Right lung (tissue), 10 donors: ENCODE data around the gene ATRNL1. TPM values are rescaled to one million over a fixed set of nuclear protein-coding genes. Genes with fewer than 3 reads are reported as not detected.

Experiments
- DNase-seq, 2 donors: peaks; one replicate each; pipeline ENCODE4 v3.0.0-alpha.2; 2013
- long read RNA-seq, 8 donors: transcript quantifications; one replicate each; lab custom pipeline, GENCODE V29; 2026
- polyA plus RNA-seq, 5 donors: library from polyadenylated mRNA; unstranded; fragments of 120-200 nt; gene quantifications; one replicate each; pipeline versions ENCODE4 v1.2.1 to v1.2.3, GENCODE V29; 2013; ENCODE audit warnings: inconsistent platforms in 1 of 5, low replicate concordance in 1 of 5; ENCODE audit not compliant: insufficient read length in 5 of 5, insufficient read depth in 1 of 5

ATRNL1 gene, protein sequence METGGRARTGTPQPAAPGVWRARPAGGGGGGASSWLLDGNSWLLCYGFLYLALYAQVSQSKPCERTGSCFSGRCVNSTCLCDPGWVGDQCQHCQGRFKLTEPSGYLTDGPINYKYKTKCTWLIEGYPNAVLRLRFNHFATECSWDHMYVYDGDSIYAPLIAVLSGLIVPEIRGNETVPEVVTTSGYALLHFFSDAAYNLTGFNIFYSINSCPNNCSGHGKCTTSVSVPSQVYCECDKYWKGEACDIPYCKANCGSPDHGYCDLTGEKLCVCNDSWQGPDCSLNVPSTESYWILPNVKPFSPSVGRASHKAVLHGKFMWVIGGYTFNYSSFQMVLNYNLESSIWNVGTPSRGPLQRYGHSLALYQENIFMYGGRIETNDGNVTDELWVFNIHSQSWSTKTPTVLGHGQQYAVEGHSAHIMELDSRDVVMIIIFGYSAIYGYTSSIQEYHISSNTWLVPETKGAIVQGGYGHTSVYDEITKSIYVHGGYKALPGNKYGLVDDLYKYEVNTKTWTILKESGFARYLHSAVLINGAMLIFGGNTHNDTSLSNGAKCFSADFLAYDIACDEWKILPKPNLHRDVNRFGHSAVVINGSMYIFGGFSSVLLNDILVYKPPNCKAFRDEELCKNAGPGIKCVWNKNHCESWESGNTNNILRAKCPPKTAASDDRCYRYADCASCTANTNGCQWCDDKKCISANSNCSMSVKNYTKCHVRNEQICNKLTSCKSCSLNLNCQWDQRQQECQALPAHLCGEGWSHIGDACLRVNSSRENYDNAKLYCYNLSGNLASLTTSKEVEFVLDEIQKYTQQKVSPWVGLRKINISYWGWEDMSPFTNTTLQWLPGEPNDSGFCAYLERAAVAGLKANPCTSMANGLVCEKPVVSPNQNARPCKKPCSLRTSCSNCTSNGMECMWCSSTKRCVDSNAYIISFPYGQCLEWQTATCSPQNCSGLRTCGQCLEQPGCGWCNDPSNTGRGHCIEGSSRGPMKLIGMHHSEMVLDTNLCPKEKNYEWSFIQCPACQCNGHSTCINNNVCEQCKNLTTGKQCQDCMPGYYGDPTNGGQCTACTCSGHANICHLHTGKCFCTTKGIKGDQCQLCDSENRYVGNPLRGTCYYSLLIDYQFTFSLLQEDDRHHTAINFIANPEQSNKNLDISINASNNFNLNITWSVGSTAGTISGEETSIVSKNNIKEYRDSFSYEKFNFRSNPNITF (N-terminal part only)
- 1 to 10 TPM; 4.4 to 6.9 (median 5.7) TPM for polyA plus RNA-seq
- long read RNA-seq, donor 1, partial matches to known transcripts, result 0 of 3 reads
- long read RNA-seq, donor 1, other reads (novel, unspliced or antisense), result 0 of 3 reads
- long read RNA-seq, donor 2, partial matches to known transcripts, result 0 of 1 reads
- long read RNA-seq, donor 2, other reads (novel, unspliced or antisense), result 0 of 1 reads
- long read RNA-seq, donor 3, partial matches to known transcripts, result 0 of 1 reads
- long read RNA-seq, donor 3, other reads (novel, unspliced or antisense), result 0 of 1 reads
- long read RNA-seq, donor 4, result 0 reads
- long read RNA-seq, donor 5, partial matches to known transcripts, result 0 of 1 reads
- long read RNA-seq, donor 5, other reads (novel, unspliced or antisense), result 0 of 1 reads
- long read RNA-seq, donor 6, partial matches to known transcripts, result 0 of 1 reads
- long read RNA-seq, donor 6, other reads (novel, unspliced or antisense), result 0 of 1 reads
- long read RNA-seq, donor 7, partial matches to known transcripts, result 0 of 2 reads
- long read RNA-seq, donor 7, other reads (novel, unspliced or antisense), result 0 of 2 reads
- long read RNA-seq, donor 8, partial matches to known transcripts, result 0 of 1 reads
- long read RNA-seq, donor 8, other reads (novel, unspliced or antisense), result 0 of 1 reads

- peak; percentile 56 to 61 for DNase-seq
Observed at GRCh38 chr10:115093286-115093775, at the start of gene ATRNL1. Gene ATRNL1, plus strand, starts transcription at chr10:115093365. Its CDS starts 386 bp downstream, at chr10:115093751.

GRCh38 chr10:115043719-115044118 lies 49.4 kb upstream of the ATRNL1 start:
- DNase-seq, result no peak

- DNase-seq, result no peak
Observed at GRCh38 chr10:115044891-115045290, 48.3 kb upstream of the ATRNL1 start.

DNA sequence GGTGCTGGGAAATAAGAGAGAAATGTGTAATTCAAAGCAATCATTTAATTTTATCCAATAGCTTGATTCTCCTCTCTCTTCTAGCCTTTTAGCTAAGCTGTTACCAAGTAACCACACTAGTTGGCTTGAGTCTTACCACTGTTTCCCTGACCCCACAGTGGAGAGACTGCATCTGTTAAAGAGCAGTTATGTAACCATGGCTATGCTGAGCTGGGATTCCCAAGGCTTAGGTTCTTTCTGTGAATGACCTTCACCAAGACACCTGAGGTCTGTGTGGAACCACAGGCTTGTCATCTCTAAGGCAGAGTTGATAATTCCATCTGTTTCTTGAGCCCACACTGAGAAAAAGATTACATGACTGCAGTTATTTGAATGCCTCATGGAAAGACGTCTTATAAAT lies 47.7 kb upstream of the ATRNL1 start:
- DNase-seq, result no peak

DNA sequence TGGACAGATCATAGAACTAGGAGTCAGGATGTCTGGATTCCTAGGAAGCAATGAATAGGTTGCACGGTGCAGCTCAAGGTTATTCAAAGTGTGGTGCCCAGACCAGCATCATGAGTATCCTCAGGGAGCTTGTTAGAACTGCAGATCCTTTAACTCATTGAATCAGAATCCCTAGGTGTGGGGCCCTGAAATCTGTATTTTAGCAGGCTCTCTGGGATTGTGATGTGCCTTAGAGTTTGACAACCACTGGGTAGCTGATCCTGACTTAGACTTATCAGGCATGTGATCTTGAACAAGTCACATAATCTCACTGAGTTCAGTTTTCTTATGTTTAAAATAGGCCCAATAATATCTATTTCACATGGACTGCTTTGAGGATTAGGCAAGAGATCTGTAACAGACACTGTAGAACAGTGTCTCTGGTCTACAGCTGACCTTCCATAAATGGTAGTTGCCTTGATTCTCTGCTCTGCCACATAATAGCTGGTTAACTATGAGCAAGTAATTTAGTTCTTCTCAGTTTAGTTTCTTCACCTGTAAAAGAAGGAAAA lies 46.4 kb upstream of the ATRNL1 start:
- no peak for DNase-seq

- no peak for DNase-seq
Observed at GRCh38 chr10:115047705-115048104, 45.5 kb upstream of the ATRNL1 start.

- no peak for DNase-seq
Observed at GRCh38 chr10:115049318-115049717, 43.8 kb upstream of the ATRNL1 start.

DNA sequence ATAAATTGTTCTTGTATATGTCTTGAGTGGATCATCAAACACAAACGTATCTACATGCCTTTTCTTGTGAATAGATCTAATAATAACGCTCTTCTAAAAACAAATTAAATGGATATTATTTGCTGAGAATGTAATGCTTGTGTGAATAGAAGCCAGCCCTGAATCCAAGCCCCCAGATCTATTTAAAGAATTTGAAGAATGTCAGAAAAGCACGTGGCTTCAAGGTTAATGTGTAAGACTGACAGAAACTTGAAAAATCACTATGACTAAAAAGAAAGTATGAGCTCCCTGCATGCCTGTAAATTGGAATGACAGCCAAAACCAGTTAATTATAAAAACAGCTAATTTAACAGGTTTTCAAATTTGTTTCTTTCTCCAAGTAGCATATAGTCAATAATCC lies 43.2 kb upstream of the ATRNL1 start:
- DNase-seq, result no peak

- no peak for DNase-seq
Observed at GRCh38 chr10:115050375-115051010, 42.7 kb upstream of the ATRNL1 start.

DNA sequence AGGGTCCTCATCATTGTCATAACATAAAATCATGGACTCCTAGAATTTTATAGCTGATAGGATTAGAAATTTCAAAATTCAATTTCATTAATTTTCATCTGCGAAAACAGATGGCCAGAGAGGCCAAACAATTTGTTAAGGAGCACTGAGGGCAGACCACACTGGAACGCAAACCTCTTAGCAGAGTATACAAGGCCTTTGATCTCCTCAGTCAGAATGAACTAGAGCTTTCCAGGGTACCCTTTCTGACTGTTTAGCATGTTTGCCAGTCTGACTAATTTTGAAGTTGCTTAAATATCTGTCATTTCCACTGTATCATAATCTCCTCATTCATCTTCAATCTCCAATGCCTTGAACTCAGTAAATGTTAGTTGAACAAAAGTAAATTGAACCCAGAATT lies 41.9 kb upstream of the ATRNL1 start:
- DNase-seq, result no peak

- DNase-seq, result no peak
Observed at GRCh38 chr10:115052226-115052625, 40.9 kb upstream of the ATRNL1 start.

DNA sequence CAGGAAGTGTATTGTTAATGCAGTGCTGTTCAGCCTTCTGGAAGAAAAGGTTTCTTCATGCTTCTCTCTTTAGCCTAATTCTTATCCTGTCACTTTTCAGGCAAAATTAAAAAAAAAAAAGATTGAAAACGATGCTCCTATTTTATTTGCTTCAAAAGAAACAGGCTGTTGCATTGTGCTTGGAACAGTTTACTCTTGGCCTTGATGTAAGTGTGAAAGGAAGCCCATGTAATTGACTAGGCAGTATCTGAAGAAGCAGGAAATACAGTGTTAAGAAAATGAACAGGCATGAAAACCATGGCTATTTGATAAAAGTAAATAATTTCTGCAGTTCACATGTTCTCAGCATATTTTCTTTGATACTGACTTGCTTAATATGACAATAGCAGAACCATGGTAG lies 40.4 kb upstream of the ATRNL1 start:
- DNase-seq, result no peak

DNA sequence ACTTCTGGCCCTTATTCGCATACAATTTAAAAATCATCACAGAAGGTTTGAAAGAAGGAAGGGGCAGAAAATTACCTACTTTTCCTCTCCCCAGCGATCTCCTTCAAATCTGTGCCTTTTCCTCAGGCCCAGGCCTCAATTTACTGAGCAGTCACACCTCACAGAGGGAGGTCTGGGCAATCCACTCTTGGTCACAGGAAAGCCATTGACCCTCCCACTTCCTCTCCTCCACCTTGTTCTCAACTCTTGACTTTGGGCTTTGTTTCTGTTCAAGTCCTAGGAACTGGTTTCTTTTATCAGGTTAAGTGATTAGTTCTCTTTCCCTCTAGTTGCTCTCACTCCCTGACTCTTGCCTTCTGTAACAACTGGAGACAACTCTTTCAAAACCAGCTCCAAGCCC lies 37.0 kb upstream of the ATRNL1 start:
- DNase-seq, result no peak

GRCh38 chr10:115059301-115059898 lies 33.8 kb upstream of the ATRNL1 start:
- DNase-seq, result no peak

DNA sequence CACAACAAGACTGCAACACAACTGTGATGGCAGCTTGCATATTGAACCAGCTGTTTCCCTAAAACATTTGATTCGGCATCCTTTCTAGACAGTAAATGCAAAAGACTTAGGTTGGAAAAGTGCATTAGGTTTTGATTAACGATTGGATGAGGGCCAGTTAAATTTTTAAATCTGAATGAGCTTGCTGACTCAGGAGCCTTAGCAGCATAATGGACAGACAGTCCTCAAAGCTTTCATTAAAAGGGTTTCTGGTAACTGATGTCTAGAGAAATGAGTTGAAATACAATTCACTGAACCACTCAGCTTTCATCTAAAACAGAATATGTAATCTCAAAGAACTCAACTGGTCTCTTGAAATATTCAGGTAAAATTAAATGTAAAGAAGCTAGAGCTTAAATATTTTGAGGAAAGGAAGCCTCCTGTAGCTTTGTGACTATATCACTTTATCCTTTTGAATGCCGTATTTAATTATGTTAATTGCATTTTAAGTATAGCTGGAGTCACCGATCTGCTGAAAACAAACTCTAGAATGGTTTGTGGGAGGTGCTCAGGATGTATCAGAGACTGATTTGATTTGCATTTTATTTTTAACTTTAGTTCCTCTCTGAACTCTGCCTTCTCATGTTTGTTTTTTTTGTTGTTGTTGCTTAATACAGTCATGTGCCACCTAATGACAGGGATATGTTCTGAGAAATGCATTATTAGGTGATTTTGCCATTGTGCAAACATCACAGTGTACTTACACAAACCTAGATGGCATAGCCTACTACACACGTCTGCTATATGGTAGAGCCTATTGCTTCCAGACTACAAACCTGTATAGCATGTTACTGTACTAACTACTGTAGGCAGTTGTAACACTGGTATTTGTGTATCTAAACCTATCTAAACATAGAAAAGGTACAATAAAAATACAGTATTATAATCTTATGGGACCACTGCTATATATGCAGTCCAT lies 29.2 kb upstream of the ATRNL1 start:
- no peak for DNase-seq

GRCh38 chr10:115065801-115066200 lies 27.4 kb upstream of the ATRNL1 start:
- DNase-seq, result peak; percentile 13 to 23

DNA sequence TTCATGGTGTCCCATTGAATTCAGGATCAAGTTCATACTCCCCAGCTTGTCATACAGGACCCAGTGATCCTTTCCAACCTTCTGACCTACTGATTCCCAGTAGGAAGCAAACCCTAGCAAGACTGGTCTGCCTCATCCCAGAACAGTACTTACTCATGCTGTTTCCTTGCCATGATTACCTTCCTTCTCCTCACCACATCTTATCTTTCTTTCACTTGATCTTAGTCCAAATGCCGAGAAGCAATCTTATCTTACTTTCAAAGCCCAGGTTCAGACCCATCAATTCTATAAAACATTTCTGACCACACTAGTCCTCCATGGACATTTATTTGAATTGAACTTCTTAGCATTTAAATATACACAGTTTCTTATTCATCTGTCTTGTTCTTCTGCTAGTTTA lies 26.6 kb upstream of the ATRNL1 start:
- no peak for DNase-seq

DNA sequence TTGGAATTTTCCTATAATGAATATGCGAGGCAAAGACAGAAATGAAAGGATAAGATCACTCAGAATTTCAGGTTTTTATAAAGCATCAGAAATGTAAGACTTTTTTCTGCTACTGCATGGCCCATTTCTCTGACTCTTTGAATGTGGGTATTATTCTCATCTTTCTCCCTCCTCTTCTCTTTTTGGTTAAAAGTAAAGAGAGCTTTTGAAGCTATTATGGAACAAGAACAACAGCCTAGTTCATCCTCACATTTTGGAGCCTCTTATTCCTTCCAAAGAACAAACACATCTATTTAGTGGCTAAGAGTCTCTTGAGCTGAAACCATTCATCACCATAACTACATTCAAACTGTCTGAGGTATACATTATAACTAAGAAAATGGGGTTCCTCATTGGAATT lies 19.4 kb upstream of the ATRNL1 start:
- no peak for DNase-seq
